Mesothelial cell of epicardium (in vitro differentiated cells): ENCODE results near the gene U2SURP. TPM values are rescaled to one million over a fixed set of nuclear protein-coding genes. Genes with fewer than 3 reads are reported as not detected.

Source experiments
- DNase-seq, 2 experiments: peaks; one replicate each; pipeline ENCODE4 v3.0.0; 2021; ENCODE audit warnings: low spot score in 2 of 2; ENCODE audit not compliant: unreplicated experiment in 2 of 2
- H3K27ac Mint-ChIP-seq: 2 replicates; pipeline ENCODE4 v1.8.0; 2021; ENCODE audit warnings: mixed read lengths
- H3K27me3 Mint-ChIP-seq: 2 replicates; pipeline ENCODE4 v1.8.0; 2021; ENCODE audit warnings: low read depth, mixed read lengths
- H3K36me3 Mint-ChIP-seq: 2 replicates; pipeline ENCODE4 v1.8.0; 2021; ENCODE audit warnings: mixed read lengths
- H3K4me1 Mint-ChIP-seq: 2 replicates; pipeline ENCODE4 v1.8.0; 2021; ENCODE audit warnings: mixed read lengths
- H3K4me3 Mint-ChIP-seq: 2 replicates; pipeline ENCODE4 v1.8.0; 2021; ENCODE audit warnings: mild to moderate bottlenecking, moderate library complexity, mixed read lengths
- H3K9me3 Mint-ChIP-seq: 2 replicates; pipeline ENCODE4 v1.8.0; 2021; ENCODE audit warnings: mixed read lengths
- total RNA-seq: library from RNA; stranded (reverse); gene quantifications from 3 replicates; pipeline ENCODE4 v1.2.1, GENCODE V29; 2021
- TF ChIP-seq, protein P1 (sequence below): fragments of 200-600 bp; sonication (generic); IDR thresholded peaks from one replicate; pipeline ENCODE4 v1.5.0; 2021; ENCODE audit warnings: antibody characterized with exemption; ENCODE audit not compliant: unreplicated experiment

Gene U2SURP
- total RNA-seq, 1 donor from 2014 or later: 141 TPM

GRCh38 chr3:143060906-143061305 is 59.5 kb downstream of the U2SURP start:
- Mint-ChIP-seq H3K4me1 (no peaks in the 10 kb centered on the region), H3K9me3 (no peaks in the 10 kb centered on the region), H3K27me3 (no peaks in the 10 kb centered on the region), H3K27ac (no peak overlapping the region), H3K4me3 (no peak overlapping the region), H3K36me3 (peaks cover 14% of the 10 kb centered on the region)
- TF ChIP-seq, protein P1, sequence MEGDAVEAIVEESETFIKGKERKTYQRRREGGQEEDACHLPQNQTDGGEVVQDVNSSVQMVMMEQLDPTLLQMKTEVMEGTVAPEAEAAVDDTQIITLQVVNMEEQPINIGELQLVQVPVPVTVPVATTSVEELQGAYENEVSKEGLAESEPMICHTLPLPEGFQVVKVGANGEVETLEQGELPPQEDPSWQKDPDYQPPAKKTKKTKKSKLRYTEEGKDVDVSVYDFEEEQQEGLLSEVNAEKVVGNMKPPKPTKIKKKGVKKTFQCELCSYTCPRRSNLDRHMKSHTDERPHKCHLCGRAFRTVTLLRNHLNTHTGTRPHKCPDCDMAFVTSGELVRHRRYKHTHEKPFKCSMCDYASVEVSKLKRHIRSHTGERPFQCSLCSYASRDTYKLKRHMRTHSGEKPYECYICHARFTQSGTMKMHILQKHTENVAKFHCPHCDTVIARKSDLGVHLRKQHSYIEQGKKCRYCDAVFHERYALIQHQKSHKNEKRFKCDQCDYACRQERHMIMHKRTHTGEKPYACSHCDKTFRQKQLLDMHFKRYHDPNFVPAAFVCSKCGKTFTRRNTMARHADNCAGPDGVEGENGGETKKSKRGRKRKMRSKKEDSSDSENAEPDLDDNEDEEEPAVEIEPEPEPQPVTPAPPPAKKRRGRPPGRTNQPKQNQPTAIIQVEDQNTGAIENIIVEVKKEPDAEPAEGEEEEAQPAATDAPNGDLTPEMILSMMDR: no peak
- no peak for DNase-seq

- Mint-ChIP-seq H3K4me3 (no peak overlapping the region), H3K36me3 (peaks cover 6% of the 10 kb centered on the region), H3K9me3 (no peaks in the 10 kb centered on the region), H3K27ac (no peak overlapping the region), H3K27me3 (no peaks in the 10 kb centered on the region), H3K4me1 (no peaks in the 10 kb centered on the region)
- TF ChIP-seq, protein P1: no peak
- no peak for DNase-seq
These were observed 61.6 kb downstream of the U2SURP start for GRCh38 chr3:143063018-143063417.

DNA sequence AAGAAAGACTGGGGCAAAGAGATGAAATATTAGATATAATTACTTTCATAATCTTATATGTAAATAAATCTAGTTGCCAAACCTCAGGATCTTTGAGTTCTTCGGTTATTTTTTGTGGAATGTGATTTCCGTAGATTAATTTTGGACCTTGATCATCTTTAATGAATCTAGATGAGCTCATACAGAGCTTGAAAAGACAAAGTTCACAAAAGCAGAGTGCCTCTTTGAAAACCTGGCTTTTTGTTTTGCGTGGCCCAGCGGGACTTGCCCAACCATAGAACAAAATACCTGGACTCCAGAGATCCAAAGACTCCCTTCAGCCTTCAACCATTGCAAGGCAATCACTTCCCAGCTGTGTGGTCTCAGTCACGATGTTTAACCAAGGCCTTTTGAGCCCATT is 63.4 kb downstream of the U2SURP start:
- H3K36me3 Mint-ChIP-seq: peaks cover 3% of the 10 kb centered on the region
- DNase-seq: no peak

DNA sequence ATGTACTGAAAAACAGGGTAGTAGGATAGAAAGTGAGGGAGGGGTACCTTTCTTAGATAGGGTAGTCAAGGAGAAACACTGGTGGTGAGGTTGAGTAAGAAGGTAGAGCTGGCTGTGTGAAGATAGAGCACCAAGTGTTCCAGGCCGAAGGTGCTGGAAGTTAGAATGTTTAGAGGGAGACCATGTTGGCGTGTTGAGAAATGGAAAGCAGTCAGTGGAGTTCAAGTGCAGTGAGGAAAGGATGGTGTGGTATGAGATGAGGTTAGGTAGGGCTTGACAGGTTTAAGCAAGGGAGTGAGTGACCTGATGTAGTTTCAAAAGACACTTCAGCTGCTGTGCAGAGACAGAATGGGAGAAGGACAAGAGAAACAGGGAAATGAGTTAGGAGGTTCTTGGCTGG is 64.0 kb downstream of the U2SURP start:
- no peak overlapping the region for H3K4me3 Mint-ChIP-seq
- H3K36me3 Mint-ChIP-seq: peaks cover 3% of the 10 kb centered on the region
- no peaks in the 10 kb centered on the region for H3K4me1 Mint-ChIP-seq
- H3K9me3 Mint-ChIP-seq: no peaks in the 10 kb centered on the region
- TF ChIP-seq, protein P1: no peak
- H3K27me3 Mint-ChIP-seq: no peaks in the 10 kb centered on the region
- DNase-seq: no peak
- no peak overlapping the region for H3K27ac Mint-ChIP-seq

More for the DNA sequence above, 63.4 kb downstream of the U2SURP start:
- TF ChIP-seq, protein P1: no peak
- H3K27ac Mint-ChIP-seq: no peak overlapping the region
- no peaks in the 10 kb centered on the region for H3K4me1 Mint-ChIP-seq
- H3K9me3 Mint-ChIP-seq: no peaks in the 10 kb centered on the region
- H3K4me3 Mint-ChIP-seq: no peak overlapping the region
- H3K27me3 Mint-ChIP-seq: no peaks in the 10 kb centered on the region

GRCh38 chr3:143066033-143066432 is 64.7 kb downstream of the U2SURP start:
- Mint-ChIP-seq H3K4me3 (no peak overlapping the region), H3K4me1 (no peaks in the 10 kb centered on the region), H3K27ac (no peak overlapping the region), H3K27me3 (no peaks in the 10 kb centered on the region), H3K36me3 (peaks cover 3% of the 10 kb centered on the region), H3K9me3 (no peaks in the 10 kb centered on the region)
- DNase-seq: no peak
- TF ChIP-seq, protein P1: no peak

- H3K9me3 Mint-ChIP-seq: no peaks in the 10 kb centered on the region
- H3K27ac Mint-ChIP-seq: no peak overlapping the region
- no peak overlapping the region for H3K4me3 Mint-ChIP-seq
- no peaks in the 10 kb centered on the region for H3K4me1 Mint-ChIP-seq
- no peaks in the 10 kb centered on the region for H3K27me3 Mint-ChIP-seq
- DNase-seq: no peak
- H3K36me3 Mint-ChIP-seq: peaks cover 2% of the 10 kb centered on the region
- TF ChIP-seq, protein P1: no peak
These were observed 65.8 kb downstream of the U2SURP start for GRCh38 chr3:143067201-143067600.
